NCI-H1436 treated with DMSO at 0.1 percent for 48 hours (cell line): Measurements from ENCODE around the gene MGARP.

ENCODE experiments used
- DNase-seq: peaks from one replicate; lab custom pipeline; 2025; lab: John Stamatoyannopoulos, UW

Gene MGARP

DNA sequence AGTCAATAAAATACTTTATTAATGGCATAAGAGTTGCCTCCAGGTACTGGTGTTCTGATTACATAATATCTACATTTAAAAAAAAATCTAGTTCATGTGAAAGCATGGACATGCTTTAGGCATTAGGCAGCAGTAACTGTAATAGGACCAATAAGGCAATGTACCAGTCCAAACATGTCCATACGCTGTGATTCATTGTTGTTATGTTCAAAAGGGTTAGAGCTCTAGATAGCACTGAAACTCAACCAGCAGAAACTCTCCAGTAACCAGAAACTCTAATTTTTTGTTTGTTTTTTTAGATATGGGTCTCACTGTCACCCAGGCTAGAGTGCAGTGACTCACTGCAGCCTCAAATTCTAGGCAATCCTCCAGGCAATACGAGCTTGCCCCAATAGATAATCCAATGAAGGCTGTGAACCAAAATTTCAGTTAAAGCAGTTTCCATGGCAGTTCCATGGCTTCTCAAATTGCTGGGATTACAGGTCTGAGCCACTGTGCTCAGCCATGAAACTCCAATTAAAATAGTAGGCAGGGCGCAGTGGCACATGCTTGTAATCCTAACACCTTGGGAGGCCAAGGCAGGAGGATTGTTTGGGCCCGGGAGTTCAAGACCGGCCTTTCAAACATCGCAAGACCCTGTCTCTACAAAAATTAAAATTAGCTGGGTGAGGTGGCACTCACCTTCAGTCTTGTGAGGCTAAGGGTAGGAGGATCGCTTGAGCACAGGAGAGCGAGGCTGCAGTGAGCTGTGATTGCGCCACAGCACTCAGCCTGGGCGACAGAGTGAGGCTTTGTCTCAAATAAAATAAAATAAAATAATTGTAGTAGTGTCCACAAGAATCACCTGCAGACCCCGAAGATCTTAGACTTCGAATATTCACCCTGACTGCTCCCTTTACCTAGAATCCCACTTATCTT, 36.3 kb downstream of the MGARP start:
- no peak for DNase-seq

GRCh38 chr4:139242511-139243051, 37.4 kb downstream of the MGARP start:
- DNase-seq: no peak

GRCh38 chr4:139241784-139242151, 38.3 kb downstream of the MGARP start:
- no peak for DNase-seq

GRCh38 chr4:139241086-139241783, 38.8 kb downstream of the MGARP start:
- no peak for DNase-seq

DNA sequence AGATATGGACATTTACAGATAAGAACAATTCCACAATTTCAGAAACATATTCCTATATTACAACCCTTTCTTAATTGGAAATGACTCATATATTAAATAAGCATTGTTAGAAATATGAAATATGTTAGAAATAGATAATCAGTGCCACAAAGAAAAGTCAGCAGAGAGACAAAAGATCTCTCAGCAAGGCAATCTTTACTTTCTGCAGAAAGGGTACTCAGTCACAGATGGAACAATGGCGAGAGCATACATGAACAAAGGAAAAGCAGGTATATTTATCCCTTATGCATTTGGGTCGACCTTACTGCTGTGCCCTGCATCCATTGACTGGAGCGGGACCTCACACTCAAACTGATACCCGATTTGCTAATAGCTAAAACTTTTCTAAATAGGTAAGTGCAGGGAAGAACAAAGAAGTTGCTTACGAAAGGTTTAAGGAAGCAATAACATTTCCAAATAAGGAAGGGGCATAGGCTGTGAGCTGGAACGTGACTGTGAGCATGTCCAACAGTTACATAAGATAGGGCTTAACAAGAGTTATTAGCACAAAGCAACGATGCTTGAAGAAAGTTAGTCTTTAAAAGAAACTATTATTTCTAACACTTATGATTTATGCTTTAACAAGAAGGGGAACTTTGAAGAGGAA, 40.8 kb downstream of the MGARP start:
- DNase-seq: no peak

GRCh38 chr4:139234253-139234652, 45.8 kb downstream of the MGARP start:
- DNase-seq: no peak

GRCh38 chr4:139229534-139230039, 50.4 kb downstream of the MGARP start:
- DNase-seq: no peak

DNA sequence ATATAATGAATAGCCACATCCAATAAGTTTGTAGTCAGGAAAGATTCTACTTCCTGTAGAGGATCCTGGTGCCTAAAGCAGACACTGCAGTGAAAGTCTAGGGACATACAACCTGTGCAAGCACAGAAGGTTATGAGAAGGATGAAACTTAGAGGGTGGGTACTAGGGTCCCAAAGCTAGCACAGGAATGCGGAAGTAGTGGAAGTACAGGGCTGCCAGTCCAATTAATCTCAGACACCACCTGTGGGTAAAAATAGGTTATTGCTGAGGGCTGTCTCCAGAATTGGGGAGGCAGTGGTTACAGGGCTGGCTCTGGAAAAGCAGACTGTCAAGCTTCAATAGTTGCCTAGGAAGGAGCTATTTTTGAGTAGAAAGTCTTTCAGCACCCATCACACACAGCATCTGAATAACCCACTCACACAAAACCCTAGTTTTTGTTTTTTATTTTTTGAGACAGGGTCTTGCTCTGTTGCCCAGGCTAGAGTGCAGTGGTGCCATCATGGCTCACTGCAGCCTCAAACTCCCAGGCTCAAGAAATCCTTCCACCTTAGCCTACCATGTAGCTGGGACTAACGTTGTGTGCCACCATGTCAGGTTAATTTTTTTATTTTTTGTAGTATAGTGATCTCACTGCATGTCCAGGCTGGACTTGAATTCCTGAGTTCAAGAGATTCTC, 52.2 kb downstream of the MGARP start:
- no peak for DNase-seq

DNA sequence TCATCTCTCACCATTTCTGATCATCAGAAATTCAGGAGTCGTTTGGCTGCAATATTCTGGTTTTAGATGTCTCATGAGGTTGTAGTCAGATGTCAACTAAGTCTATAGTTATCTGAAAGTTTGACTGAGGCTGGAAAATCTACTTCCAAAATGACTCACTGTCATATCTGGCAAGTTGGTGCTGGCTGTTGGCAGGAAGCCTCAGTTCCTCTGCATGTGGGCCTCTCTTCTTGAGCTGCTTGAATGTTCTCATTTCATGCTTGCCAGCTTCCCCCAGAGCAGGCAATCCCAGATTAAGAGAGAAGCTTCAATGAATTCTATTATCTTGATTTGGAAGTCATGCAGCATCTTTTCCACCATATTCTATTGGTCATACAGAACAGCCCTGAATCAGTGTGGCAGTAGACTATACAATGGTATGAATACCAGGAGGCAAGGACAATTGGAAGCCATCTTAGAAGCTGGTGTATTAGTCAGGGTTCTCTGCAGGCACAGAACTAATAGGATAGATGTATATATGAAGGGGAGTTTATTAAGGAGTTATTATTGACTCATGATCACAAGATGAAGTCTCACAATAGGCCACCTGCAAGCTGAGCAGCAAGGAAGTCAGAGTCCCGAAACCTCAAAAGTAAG, 56.2 kb downstream of the MGARP start:
- DNase-seq: no peak

GRCh38 chr4:139222215-139222614, 57.8 kb downstream of the MGARP start:
- DNase-seq: no peak

- DNase-seq: no peak
Measured at GRCh38 chr4:139221687-139222086, 58.3 kb downstream of the MGARP start.

DNA sequence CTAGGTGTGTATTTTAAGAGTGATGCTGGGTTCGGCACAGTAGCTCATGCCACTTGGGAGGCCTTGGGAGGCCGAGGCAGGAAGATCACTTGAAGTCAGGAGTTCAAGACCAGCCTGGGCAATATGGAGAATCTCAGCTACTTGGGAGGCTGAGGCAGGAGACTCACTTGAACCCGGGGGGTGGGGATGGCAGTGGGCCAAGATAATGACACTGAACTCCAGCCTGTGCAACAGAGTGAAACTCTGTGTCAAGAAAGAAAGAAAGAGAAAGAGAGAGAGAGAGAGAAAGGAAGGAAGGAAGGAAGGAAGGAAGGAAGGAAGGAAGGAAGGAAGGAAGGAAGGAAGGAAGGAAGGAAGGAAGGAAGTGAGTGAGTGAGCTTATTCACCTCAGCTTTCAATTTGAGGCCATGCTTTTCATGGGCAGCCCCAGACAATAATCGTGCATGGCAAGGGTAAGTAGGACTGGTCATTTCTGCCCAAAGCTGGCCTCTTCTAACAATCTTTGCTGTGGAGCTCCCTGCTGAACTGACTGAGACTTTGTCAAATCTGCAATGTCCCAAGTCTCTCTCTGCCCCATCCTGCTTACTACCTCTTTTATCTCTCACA, 60.5 kb downstream of the MGARP start:
- DNase-seq: no peak
